ENCODE results near the gene CCDC157.

The CCDC157 gene

DNA sequence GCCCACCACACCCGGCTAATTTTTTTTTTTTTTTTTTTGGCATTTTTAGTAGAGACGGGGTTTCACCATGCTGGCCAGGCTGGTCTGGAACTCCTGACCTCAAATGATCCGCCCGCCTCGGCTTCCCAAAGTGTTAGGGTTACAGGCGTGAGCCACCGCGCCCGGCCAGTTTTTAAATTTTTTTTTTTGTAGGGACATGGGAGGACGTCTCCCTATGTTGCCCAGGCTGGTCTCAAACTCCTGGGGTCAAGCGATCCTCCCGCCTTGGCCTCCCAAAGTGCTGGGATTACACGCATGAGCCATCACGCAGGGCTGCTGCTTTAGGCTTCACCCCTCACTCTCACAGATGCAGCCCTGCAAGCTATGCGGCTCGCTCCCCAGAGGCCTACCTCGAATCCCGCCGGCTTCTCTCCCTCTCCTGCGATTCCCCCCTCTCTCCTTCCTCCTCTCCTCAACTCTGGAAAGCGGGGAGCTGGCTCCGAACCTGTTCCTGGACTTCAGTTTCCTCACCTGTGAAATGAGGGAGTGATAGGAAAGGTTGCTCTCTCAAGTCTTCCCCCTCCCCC is 926 bp downstream of the CCDC157 start:
- no peak for DNase-seq

DNA sequence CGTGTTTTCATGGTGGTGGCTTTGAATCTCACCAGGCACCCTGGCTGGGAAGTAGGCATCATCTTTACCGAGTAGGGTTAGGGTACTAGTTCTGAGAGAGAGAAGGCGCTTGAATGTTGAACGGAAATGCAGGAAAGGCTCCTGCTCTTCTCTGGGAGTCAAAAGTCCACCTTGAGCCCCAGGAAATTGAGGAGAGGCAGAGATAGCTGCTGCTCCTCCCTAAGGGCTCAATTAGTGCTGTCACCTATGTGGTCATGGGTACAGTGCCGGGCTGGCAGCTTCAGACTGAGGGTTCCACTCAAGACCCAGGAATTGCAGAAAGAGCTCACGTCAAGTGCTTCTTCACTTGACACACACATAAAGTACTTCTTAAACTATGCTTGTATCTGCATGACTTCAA is 1.7 kb downstream of the CCDC157 start:
- DNase-seq: no peak

DNA sequence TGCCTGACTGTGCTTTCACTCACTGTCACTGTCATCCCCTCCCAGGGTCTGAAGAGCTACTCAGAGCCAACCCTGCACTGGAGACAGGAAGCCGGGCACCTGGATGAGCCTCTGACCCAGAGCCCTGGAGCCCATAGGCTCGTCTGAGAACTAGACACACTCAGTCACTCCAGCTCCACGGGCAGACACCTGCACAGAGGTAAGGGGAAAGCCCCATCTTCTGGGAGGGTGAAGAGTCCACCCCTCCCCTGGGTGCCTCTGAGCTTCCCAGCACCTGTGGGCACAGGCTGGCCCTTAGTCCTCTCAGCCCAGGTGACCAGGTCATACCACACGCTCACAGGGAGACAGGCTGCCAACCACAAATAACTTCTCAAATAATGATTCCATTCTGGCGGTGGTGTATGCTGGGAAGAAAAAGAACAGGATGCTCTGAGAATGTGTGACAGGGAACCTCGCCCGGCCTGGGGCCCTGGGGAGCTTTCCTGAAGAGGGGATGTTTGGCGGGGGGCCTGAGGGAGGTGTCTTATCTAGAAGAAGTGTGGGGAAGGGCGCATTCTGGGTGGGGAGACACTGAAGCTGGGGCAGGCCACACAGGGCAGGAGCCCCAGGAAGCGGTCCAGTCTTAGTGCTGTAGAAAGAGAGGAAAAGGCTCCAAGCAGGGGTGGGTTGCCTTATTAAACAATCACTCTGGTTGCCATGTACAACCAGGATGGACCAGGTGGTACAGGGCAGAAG is 5.3 kb downstream of the CCDC157 start:
- DNase-seq: no peak

DNA sequence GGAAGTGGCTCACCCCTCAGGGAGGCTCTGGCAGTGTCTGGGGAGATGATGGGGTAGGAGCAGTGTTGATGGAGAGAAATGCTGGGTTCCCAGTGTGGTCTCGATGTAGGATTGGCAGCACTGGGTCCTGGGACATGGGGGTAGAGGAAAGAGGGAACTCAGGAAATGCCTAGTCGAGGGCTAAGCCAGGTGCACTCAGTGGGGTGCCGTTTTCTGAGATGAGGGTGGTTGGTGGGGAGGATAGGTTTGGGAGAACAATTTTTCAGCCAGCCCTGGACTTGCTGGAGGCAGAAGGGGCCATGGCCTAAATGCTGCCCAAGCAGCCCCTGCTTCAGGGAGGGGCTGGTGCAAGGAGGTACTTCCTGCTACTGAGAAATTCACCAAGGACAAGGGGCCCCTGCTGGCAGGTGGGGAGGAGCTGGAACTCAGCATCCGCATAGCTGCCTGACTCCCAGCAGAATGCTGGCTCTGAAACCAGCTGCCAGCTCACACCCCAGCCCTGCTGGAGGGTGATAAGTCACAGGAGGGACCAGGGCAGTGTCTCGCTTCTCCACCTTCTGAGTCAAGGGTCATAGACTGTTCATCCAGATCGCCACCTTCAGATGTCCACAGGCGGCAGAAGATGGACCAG is 6.0 kb downstream of the CCDC157 start:
- no peak for DNase-seq

DNA sequence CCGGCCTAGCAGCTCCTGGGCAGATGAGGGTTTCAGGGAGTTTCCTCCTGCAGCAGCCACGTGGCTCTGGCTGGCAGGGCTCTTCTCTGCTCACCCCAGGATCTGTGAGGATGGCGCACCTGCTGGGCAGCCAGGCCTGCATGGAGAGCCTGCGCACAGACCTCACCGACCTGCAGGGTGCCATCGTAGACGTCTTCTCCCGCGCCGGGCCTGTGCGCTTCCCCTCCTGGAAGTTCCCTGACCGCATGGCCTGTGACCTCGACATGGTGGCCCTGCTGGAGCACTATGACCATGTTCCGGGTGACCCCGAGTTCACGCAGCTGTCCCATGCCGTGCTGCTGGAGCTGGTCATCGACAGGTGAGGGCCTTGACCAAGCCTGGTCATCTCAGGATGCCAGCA is 9.1 kb downstream of the CCDC157 start:
- DNase-seq: no peak

DNA sequence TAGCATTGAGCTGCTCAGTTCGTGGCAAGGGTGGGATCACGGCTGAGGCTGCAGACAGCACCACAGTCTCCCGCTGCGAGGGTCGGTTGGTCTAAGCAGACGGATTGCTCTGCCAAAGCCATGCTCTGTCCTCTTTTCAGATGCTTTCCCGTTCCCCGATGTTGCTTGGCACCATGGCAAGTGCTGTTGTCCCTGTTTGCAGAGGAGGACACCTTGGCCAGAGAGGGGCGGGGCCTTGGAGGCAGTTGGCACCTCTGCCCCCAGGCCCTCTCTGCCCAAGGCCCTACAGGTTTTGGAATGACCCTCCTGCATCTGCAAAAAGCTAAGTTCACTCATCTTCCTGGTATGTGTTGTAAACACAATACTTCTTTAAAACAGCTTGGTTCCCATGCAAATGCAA is 11.6 kb downstream of the CCDC157 start:
- no peak for DNase-seq

DNA sequence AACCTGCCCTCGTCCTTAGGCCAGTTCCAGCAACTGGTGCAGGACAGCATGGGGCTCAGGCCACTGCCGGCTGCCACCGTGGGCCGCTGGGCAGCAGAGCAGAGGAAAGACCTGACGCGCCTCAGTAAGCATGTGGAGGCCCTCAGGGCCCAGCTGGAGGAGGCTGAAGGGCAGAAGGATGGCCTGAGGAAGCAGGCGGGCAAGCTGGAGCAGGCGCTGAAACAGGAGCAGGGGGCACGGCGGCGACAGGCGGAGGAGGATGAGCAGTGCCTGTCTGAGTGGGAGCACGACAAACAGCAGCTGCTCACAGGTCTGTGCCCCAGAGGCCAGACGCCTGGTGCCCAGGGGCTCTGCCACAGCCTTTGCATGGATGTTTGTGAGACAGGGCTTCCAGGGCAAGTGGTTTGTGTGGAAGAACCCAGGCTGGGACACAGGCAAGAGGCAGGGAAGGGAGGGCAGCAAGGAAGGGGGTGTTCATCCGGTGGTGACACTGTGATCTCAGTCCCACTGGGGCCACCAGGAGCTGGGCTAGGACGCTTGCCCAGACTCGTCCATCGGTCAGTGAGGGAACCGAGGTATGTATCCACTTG is 13.9 kb downstream of the CCDC157 start:
- no peak for DNase-seq

DNA sequence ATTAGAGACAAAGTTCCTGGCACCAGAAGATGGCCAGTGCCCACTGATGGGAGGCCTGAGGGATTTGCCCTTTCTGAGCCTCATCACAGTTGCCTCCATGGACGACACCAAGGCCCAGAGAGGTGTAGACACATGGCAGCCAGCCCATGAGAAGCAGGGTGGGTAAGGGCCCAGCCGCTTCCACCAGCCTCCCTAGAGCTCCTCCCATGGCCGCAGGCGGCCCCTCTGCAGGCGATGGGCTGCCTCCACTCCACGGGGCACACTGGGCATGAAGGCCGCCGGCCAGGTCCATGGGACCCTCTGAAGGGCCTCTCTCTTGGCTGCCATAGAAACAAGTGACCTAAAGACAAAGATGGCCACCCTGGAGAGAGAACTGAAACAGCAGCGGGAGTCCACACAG is 14.5 kb downstream of the CCDC157 start:
- no peak for DNase-seq

DNA sequence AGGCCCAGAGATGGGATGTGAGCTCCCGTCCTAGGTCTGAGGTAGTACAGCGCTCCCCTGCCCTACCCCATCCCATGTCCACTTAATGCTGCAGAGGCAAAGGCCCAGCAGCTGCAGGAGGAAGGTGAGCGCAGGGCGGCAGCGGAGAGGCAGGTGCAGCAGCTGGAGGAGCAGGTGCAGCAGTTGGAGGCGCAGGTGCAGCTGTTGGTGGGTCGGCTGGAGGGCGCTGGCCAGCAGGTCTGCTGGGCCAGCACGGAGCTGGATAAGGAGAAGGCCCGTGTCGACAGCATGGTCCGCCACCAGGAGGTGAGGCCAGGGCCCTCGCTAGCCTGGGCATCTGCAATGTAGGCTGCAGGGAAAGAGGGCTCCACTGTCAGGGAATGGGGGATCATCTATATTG is 15.2 kb downstream of the CCDC157 start:
- DNase-seq: peak; percentile 19

DNA sequence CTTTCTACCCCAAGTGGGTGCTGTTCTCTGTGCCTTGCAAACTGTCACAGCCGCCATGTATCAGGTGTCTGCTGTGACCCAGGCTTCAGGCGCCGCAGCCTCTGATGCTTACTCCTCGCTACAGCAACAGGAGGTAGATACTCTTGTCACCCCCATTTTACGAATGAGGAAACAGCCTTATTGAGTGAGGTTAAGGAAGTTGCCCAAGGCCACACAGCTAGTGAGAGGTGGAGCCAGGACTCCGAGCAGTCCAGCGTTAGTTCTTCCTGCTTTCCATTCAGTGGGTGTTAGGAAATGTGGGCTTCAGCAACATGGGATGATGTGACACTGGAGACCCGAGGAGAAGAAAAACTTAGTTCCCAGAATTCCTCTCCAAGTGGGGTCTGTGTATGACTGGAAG is 16.1 kb downstream of the CCDC157 start:
- no peak for DNase-seq

DNA sequence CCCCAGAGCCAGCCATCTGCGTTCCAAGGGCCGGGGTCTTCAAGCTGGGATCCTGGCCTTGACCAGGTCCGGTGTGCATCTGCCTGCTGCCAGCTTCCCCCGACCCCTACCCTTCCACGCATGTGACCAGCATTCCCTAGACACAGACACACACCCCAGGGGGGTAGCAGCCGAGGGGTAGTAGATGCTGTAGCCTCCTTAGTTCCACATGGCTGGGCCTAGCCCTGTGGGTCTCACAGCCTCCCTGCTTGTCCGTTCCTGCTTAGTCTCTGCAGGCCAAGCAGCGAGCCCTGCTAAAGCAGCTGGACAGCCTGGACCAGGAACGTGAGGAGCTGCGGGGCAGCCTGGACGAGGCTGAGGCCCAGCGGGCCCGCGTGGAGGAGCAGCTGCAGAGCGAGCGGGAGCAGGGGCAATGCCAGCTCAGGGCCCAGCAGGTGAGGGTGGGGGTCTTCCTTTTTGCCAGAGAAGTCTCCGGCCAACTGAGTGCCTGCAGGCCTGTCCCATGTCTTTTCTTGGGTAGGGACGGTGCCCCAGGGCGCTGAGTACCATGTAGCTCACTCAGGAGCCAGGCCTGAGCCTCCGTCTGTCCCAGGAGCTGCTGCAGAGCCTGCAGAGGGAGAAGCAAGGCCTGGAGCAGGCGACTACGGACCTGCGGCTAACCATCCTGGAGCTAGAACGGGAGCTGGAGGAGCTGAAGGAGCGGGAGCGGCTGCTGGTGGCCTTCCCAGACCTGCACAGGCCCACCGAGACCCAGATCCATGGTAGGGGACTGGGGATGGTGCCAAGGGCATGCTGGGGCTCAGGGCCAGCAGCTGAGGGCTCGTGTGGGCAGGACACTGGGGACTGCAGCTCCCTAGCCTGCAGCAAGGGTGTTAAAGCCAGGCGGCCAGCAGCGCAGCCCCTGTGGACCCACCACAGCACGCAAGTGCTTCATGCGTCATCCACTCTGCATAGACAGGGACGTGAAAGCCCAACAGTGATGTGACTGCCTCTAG is 16.8 kb downstream of the CCDC157 start:
- DNase-seq: no peak

DNA sequence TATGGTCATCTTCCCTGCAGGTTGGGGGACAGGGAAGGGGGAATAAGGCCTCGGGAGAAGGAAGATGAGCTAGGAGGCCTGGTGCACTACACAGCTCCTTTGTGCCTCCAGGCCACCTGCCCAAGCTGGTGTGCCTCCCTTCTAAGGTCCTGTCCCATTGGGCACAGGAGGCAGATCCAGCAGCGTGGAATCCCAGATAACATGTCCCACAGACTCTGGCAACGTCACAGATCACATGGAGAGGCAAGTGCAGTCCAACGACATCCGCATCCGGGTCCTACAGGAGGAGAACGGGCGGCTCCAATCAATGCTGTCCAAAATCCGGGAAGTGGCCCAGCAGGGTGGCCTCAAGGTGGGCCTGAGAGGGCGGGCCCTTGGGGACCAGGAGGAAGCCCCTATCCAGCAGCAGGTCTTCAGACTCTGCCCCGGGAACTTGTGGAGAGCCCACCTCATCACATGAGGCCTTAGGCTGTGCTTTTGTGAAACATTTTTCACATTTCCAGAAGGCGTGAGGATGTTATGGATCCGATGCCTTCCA is 18.6 kb downstream of the CCDC157 start:
- DNase-seq: no peak

DNA sequence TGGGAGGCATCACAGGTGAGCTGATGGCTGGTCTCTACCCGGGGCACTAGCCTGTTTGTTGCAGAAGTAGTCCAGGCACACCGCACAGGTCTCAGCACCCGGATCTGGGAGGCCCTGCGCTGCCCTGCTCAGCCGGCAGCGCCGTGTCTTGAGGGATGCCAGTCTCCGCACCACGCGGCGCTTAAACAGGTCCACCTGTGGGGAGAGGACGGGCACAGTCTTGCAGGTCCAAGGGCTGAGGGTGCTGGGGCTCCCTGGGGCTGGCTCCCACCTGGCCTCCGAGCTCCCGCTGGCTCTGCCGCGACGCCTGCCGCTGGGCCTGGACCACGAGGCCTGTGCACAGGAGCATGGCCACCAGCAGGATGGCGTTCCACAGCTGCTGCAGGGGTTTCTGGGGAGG is 23.2 kb downstream of the CCDC157 start:
- DNase-seq: no peak

DNA sequence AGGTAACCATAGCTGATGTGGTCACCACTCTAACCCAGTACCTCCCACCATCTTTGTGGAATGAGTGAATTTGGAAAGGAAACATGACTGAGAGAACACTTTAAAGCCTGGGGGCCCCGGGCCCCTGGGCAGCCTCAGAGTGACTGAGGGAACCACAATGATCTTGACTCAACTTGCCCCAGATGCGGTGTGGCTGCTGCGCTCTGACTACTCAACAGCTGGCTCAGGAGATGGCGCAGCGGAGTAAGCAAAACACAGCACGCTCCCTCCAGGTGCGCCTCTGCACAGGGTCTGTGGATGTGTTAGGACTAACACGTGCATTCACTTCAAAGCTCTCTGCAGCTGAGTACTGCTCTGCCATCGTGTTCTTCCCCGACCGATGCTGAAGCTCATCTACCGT is 24.5 kb downstream of the CCDC157 start:
- no peak for DNase-seq

DNA sequence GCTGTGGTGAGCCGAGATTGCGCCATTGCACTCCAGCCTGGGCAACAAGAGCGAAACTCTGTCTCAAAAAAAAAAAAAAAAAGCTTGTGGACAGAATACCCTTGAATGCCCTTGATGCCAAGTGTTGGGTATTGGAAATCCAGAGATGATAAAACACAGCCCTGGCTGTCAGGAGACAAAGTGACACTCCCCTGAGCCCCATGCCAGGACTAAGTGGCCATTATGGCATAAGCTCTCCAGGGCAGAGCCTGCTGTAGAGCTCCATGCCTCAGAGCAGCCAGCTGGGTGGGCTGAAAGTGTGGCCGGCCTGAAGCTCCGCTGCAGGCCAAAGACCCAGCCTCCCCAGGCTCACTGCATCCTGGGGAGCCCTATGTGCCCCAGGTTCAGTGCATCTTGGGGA is 25.5 kb downstream of the CCDC157 start:
- no peak for DNase-seq

DNA sequence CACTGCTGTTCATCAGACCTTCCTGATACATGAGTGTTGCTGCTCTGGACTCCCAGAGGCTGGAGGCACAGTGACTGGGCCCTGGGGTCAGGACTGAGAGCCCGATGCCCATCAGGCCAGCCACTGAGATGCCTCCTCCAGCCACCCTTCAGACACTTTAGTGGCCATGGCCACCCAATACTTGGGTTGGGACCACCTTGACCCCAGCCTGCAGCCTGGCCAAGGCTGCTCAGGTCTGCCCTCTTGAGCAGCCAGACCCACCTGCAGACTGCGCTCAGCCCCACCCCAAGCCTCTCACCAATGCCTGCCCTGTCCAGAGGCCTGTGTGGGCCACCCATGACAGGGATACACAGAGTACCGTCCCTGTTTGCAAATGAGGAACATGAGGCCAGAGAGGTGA is 26.3 kb downstream of the CCDC157 start:
- no peak for DNase-seq

DNA sequence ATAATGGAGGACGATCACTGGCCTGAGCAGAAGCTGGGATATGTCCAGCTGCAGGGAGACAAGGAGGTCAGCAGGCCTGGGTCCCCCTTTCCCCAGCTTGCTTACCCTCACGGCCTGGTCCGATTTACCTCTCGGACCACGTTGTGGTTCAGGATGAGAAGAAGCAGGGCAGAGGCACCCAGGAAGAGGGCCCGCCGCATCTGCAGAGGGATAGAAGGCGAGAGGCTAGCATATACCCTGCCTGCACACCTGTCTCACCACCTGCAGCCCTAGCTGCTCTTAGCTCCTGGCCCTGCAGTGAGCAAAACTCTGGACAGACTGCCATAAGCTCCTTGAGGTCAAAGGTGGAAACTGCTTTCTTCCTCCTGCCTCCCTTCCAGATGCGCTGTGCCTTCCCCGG is 29.1 kb downstream of the CCDC157 start:
- DNase-seq: no peak

DNA sequence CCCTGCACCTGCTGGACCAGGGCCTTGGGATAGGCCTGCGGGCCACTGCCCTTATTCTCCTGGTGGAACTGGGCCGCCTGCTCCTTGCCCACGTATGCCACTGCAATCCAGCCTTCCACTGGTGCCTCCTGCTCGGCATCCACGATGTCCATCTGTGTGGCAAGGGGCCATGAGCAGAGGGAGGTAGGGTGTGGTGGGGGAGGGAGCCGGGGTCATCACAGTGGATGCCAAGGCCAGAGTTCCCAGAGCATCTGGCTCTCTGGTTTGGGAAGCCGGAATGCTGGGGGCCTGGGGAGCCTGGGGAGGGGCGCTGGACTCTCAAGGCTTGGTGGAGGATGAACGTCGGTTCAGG is 29.8 kb downstream of the CCDC157 start:
- no peak for DNase-seq

DNA sequence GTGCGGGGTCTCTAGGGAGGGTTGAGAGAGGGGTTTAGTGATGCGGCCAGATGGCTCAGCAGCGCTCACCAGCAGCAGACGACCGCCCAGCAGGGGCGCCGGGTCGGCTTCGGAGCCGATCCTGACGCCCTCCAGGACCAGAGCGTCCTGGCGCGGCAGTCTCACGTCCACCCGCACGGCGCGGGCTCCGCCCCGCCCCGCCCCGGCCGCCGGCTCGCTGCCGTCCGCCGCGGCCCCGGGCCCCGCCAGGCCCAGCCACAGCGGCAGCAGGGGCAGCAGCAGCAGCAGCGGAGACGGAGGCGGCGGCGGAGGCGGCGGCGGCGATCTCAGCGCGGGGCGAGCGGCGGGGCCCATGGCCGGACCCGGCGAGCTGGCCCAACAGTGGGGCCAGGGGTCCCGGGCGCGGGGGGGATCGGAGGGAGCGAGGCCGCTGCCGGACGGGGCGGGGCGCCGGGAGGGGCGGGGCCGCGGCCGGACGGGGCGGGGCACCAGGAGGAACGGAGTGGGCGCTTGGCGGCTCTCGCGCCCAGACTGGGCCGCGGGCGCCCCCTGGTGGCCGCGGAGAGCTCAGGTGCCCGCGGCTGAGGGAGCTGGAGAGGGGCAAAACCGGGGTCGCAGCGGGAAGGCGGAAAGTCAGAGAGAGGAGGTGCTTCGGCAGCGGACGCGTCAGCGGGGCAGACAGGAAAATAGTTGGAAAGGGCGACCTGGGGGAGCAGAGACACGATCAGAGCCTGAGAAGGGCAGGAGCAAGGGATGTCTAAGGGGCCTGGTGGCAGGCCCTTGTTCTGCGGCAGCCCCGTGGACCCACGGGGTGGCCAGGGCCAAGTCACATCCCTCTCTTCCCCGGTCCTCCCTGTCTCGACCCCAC is 30.4 kb downstream of the CCDC157 start, which contains the start of gene RNF215:
Gene RNF215 (minus strand): TSS at position 452 of the 868 bp plus-strand sequence. CDS start 98 bp downstream, at position 354.
- peak; percentile 61 for DNase-seq

DNA sequence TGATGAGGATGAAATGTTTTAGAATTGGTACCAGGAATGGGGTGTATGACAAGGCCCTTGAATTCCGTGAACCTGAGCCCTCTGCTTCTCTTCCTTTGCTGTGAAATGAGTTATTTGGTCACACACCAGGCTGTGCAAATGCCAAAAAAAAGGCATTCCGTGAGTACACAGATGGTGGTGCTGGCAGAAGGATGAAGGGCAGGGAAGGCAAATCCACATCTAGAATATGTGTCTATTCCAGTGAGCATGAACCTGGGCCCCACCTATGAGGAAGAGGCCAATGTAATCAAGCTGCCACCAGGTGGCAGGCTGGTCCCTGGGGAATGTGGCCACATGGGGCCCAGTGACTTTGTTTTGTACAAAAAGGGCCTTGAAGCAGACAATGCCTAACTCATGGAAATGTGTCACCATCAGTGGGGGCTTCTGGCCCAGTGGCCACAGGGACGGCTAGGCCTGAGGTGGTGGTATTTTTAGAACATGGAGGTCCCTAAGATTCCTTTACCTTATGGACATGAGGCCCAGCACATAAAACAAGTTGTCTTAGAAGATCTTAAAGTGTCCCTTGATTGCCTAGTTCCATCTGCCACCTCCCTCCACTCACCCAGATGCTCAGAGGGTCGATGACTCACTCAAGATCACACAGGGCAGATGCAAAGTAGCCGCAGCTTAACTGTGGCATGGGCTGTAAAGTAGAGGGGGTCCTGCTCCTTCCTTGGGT is 34.3 kb downstream of the CCDC157 start:
- DNase-seq: peak; percentile 46

Measured in NCI-H1105 treated with DMSO at 0.1 percent for 48 hours (cell line).